A549 (cell line): ENCODE measurements around the gene HGFAC.

Experiments used
- EP300 ChIP-seq, 2 experiments: fragments of >200 bp; sonication (Bioruptor Twin); formaldehyde crosslinking; IDR thresholded peaks; 2 replicates in 1 of 2; 3 replicates in 1 of 2; pipeline ENCODE4 v1.6.1; 2016 to 2017
- POLR2A ChIP-seq: IDR thresholded peaks from 2 replicates; pipeline ENCODE4 v1.6.1; 2012; ENCODE audit warnings: mild to moderate bottlenecking, low read length
- POLR2AphosphoS2 ChIP-seq: conservative IDR thresholded peaks from 2 replicates; pipeline ENCODE4 v1.6.1; 2012; ENCODE audit warnings: low read length, improper control_type of control experiment, inconsistent platforms
- TF ChIP-seq, protein P1 (sequence below): fragments of >200 bp; sonication (Bioruptor Twin); formaldehyde crosslinking; IDR thresholded peaks from 3 replicates; pipeline ENCODE4 v1.5.1; 2016

DNA sequence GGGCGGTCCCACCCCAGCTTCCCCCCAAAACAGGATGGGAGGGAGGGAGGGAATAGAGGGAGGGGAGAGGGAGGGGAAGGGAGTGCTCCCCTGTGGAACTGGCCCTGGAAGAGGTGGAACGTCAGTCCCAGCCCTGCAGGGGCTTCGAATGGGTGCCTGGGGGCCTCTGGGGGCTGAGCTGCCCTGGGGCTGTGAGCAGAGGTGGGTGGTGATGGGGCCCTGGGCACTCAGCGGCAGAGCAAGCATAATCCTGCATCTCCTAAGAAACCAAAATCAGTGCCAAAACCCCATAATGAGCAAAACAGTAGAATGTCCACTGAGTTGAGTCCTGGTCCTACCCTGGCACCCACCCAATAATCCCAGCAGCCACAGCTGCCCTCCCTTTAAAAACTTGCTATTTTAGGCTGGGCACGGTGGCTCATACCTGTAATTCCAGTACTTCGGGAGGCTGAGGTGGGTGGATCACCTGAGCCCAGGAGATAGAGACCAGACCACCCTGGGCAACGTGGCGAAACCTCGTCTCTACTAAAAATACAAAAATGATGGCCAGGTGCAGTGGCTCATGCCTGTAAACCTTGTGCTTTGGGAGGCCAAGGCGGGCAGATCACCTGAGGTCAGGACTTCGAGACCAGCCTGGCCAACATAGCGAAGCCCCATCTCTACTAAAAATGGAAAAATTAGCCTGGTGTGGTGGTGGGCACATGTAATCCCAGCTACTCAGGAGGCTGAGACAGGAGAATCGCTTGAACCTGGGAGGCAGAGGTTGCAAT is 32.4 kb downstream of the HGFAC start:
- TF ChIP-seq EP300 (IDR thresholded peaks at IDR 0.05), result no peak
- TF ChIP-seq POLR2AphosphoS2, result no peak
- TF ChIP-seq, protein P1, sequence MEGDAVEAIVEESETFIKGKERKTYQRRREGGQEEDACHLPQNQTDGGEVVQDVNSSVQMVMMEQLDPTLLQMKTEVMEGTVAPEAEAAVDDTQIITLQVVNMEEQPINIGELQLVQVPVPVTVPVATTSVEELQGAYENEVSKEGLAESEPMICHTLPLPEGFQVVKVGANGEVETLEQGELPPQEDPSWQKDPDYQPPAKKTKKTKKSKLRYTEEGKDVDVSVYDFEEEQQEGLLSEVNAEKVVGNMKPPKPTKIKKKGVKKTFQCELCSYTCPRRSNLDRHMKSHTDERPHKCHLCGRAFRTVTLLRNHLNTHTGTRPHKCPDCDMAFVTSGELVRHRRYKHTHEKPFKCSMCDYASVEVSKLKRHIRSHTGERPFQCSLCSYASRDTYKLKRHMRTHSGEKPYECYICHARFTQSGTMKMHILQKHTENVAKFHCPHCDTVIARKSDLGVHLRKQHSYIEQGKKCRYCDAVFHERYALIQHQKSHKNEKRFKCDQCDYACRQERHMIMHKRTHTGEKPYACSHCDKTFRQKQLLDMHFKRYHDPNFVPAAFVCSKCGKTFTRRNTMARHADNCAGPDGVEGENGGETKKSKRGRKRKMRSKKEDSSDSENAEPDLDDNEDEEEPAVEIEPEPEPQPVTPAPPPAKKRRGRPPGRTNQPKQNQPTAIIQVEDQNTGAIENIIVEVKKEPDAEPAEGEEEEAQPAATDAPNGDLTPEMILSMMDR, result no peak
- TF ChIP-seq POLR2A, result no peak
